Activated naive CD4-positive, alpha-beta T cell treated with anti-CD3 and anti-CD28 coated beads, Interleukin-2, amount 10 ng/mL, durations not matched to agents 7 days and 5 days (primary cell): ENCODE results near the gene CCDC47.

ENCODE experiments used
- CTCF ChIA-PET: fragments of 350-600 bp; sonication (Branson Sonifier 250); formaldehyde crosslinking; loops from one replicate; lab custom pipeline; 2021; ENCODE audit warnings: antibody characterized with exemption; lab: Charles Lee
- DNase-seq: peaks from one replicate; pipeline ENCODE4 v3.0.0-alpha.2; 2020
- H3K27ac Mint-ChIP-seq: one replicate; pipeline ENCODE4 v1.8.0; 2021; ENCODE audit warnings: mild to moderate bottlenecking, moderate library complexity, mixed read lengths
- H3K27me3 Mint-ChIP-seq: one replicate; pipeline ENCODE4 v1.8.0; 2021; ENCODE audit warnings: mild to moderate bottlenecking, mixed read lengths
- H3K36me3 Mint-ChIP-seq: one replicate; pipeline ENCODE4 v1.8.0; 2021; ENCODE audit warnings: mixed read lengths
- H3K4me1 Mint-ChIP-seq: one replicate; pipeline ENCODE4 v1.8.0; 2021; ENCODE audit warnings: mixed read lengths
- H3K4me3 Mint-ChIP-seq: one replicate; pipeline ENCODE4 v1.8.0; 2021; ENCODE audit warnings: mild to moderate bottlenecking, moderate library complexity, mixed read lengths
- H3K9me3 Mint-ChIP-seq: one replicate; pipeline ENCODE4 v1.8.0; 2021; ENCODE audit warnings: mixed read lengths

Gene CCDC47

DNA sequence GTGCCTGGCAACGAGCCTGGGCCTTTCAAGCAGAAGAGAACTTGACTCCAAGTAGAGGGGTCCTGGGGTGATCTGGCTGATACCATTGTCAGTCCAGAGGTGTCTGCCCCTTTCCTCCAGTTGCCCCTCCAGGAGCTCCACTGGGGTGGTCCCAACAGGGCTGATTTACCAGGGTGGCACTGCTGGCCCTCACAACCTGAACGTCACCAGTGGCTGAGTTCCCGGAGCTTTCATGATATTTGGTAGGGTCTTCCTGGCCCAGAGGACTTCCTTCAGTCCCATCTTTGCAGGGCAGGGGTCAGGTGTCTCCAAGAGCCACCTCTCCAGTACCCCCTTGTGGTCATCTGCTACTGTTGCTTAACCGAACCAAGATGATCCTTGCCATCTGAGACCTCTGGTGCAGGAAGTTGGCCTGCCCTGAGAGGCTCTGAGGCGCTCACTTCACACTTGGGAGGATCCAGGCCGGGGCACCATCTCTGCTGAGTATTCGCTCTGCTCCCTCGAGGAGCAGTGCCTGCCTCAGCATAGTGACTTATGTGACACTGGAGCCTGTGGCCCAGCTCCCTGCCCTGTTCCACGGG is 76.9 kb downstream of the CCDC47 start:
- H3K9me3 Mint-ChIP-seq = no peaks in the 10 kb centered on the region
- peaks cover 44% of the 10 kb centered on the region for H3K4me1 Mint-ChIP-seq
- H3K27me3 Mint-ChIP-seq = peaks cover 13% of the 10 kb centered on the region
- H3K27ac Mint-ChIP-seq = peak overlapping the region; percentile 97
- peak overlapping the region; percentile 93 for H3K4me3 Mint-ChIP-seq
- CTCF ChIA-PET = interaction anchor here (0.8 to 3.2 kb wide), 9 partner anchors 10 to 270 kb away, joined by 3 to 42 read pairs (median 4); partner anchors contain the start of genes CCDC47 and DDX42
- H3K36me3 Mint-ChIP-seq = peaks cover 64% of the 10 kb centered on the region
- peak; percentile 62 for DNase-seq

- Mint-ChIP-seq H3K36me3 (peaks cover 65% of the 10 kb centered on the region), H3K4me3 (peak overlapping the region; percentile 93), H3K9me3 (no peaks in the 10 kb centered on the region), H3K4me1 (peaks cover 42% of the 10 kb centered on the region), H3K27me3 (peaks cover 13% of the 10 kb centered on the region), H3K27ac (peak overlapping the region; percentile 97)
- no peak for DNase-seq
- CTCF ChIA-PET = interaction anchor here (1.6 to 2.5 kb wide), 3 partner anchors 10 to 78 kb away, joined by 4 to 8 read pairs (median 5); partner anchors contain the start of genes CCDC47 and DDX42
Observed at GRCh38 chr17:63695889-63696288, 77.5 kb downstream of the CCDC47 start.
